BE2C (cell line): Measurements from ENCODE around the gene ADGRG4.
A peak's percentile ranks its signal among the peaks of the same experiment; 100 is the strongest.

Experiments used
- DNase-seq: peaks from one replicate; pipeline ENCODE4 v3.0.0-alpha.2; 2020
- H3K27me3 ChIP-seq: fragments of 250-450 bp; sonication (Bioruptor Pico); 2 replicates; pipeline ENCODE4 v1.5.1; 2020; ENCODE audit warnings: mild to moderate bottlenecking
- H3K36me3 ChIP-seq: fragments of 250-450 bp; sonication (Bioruptor Pico); 2 replicates; pipeline ENCODE4 v1.5.1; 2020; ENCODE audit warnings: mild to moderate bottlenecking
- H3K4me1 ChIP-seq: fragments of 250-450 bp; sonication (Bioruptor Pico); 2 replicates; pipeline ENCODE4 v1.5.1; 2020
- H3K4me3 ChIP-seq: 2 replicates; pipeline ENCODE4 v1.5.1; 2011; ENCODE audit warnings: low read depth, low read length
- H3K9me3 ChIP-seq: fragments of 250-450 bp; sonication (Bioruptor Pico); 2 replicates; pipeline ENCODE4 v1.5.1; 2020
- TF ChIP-seq, protein P1 (sequence below): IDR thresholded peaks from 2 replicates; pipeline ENCODE4 v1.5.1; 2012; ENCODE audit warnings: mild to moderate bottlenecking, low read depth, low read length

ADGRG4 gene

DNA sequence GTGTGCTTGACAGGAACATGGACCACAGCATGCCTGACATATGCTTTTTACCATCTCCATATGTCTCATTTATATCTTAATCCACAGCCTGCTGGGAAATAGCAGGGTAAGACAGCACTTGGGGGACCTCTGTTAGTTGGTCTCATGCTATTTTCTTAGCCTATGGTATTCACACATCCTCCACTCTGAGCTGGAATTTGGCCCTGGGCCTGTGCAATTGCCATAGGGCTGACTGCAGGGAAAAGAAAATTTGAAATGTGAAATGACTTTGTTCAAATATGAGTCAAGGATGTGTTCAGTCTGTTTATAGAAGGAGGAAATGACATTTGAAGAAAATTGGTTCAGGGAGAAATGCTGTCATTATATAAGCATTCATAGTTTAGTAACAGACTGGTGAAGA, 40.0 kb upstream of the ADGRG4 start:
- no peaks in the 10 kb centered on the region for H3K9me3 ChIP-seq
- no peaks in the 10 kb centered on the region for H3K36me3 ChIP-seq
- H3K27me3 ChIP-seq, result no peaks in the 10 kb centered on the region
- TF ChIP-seq, protein P1, sequence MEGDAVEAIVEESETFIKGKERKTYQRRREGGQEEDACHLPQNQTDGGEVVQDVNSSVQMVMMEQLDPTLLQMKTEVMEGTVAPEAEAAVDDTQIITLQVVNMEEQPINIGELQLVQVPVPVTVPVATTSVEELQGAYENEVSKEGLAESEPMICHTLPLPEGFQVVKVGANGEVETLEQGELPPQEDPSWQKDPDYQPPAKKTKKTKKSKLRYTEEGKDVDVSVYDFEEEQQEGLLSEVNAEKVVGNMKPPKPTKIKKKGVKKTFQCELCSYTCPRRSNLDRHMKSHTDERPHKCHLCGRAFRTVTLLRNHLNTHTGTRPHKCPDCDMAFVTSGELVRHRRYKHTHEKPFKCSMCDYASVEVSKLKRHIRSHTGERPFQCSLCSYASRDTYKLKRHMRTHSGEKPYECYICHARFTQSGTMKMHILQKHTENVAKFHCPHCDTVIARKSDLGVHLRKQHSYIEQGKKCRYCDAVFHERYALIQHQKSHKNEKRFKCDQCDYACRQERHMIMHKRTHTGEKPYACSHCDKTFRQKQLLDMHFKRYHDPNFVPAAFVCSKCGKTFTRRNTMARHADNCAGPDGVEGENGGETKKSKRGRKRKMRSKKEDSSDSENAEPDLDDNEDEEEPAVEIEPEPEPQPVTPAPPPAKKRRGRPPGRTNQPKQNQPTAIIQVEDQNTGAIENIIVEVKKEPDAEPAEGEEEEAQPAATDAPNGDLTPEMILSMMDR, result no peak
- no peaks in the 10 kb centered on the region for H3K4me1 ChIP-seq
- no peak for DNase-seq
- H3K4me3 ChIP-seq, result no peak overlapping the region

DNA sequence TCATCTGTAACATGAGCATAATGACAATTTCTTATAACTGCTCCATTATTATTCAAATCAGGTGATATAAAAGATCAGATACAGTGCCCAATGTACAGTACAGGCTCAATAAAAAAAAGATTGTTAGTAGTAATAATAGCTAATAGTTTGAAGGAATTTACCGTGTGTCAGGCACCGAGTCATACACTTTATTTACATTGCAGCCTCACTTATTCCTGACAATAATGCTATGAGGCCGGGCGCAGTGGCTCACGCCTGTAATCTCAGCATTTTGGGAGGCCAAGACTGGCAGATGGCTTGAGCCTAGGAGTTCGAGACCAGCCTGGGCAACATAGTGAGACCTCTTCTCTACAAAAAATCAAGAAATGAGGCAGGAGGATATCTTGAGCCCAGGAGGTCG, 39.4 kb upstream of the ADGRG4 start:
- Histone ChIP-seq H3K4me1 (no peaks in the 10 kb centered on the region), H3K4me3 (no peak overlapping the region), H3K27me3 (no peaks in the 10 kb centered on the region), H3K9me3 (no peaks in the 10 kb centered on the region), H3K36me3 (no peaks in the 10 kb centered on the region)
- TF ChIP-seq, protein P1, result no peak
- no peak for DNase-seq

DNA sequence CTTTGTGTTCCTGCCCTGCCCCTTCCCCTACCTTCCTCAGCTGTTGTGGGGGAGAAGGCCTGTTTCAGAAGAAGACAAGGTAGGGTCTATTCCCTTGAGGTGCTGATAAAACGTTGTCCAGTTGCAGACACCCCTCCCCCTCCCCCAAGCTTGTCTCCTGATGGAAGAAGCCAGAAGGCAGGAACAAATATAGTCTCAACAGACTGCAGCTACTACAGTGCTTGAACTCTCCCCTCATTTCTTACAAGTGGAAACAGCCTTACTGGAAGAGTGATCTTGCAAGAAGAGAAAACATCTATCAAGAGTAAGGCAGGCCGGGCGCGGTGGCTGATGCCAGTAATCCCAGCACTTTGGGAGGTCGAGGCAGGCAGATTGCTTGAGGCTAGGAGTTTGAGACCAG, 38.5 kb upstream of the ADGRG4 start:
- Histone ChIP-seq H3K36me3 (no peaks in the 10 kb centered on the region), H3K27me3 (no peaks in the 10 kb centered on the region), H3K4me3 (no peak overlapping the region), H3K9me3 (no peaks in the 10 kb centered on the region), H3K4me1 (no peaks in the 10 kb centered on the region)
- DNase-seq, result no peak
- TF ChIP-seq, protein P1, result no peak

DNA sequence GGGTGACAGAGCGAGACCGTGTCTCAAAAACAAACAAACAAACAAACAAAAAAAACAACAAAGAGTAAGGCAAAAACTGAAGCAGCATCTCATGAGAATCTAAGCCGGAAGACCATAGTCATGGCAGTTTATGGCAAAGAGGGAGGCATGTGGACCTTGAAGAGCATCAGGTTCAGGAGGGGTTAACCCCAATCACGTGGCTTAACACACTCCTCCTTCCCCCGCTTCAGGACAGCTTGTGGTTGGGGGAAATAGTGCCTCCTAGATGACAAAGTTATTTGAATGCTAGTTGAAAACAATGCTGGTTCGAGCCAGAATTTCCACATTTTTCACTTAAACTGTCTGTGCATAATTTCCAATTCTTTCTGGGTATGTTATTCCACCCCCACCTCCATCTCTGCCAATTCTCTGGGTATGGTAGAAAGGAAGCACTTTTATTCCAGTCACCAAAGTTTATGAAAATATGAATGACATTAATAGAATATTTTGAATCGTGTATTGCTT, 37.9 kb upstream of the ADGRG4 start:
- no peak for DNase-seq
- TF ChIP-seq, protein P1, result no peak
- no peaks in the 10 kb centered on the region for H3K4me1 ChIP-seq

DNA sequence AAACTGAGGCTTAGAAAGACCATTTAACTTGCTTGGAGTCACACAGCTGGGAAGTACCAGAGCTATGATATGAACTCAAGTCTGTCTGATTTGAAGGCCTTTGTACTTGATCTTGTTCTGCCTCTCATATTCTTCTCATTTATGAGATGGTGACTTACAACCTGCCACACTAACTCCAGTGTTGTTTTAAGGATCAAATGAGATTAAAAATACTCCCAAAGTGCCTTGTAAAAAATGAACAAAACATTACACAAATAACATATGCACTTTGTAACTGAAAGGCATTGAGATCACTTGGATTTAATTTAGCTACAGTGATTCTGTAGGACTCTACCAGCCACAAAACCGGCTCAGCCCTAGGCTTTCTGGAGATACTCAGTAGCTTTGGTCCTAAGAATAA, 33.9 kb upstream of the ADGRG4 start:
- TF ChIP-seq, protein P1, result no peak
- DNase-seq, result no peak

More for the DNA sequence above, 37.9 kb upstream of the ADGRG4 start:
- H3K4me3 ChIP-seq, result no peak overlapping the region
- H3K36me3 ChIP-seq, result no peaks in the 10 kb centered on the region
- no peaks in the 10 kb centered on the region for H3K27me3 ChIP-seq
- H3K9me3 ChIP-seq, result no peaks in the 10 kb centered on the region

DNA sequence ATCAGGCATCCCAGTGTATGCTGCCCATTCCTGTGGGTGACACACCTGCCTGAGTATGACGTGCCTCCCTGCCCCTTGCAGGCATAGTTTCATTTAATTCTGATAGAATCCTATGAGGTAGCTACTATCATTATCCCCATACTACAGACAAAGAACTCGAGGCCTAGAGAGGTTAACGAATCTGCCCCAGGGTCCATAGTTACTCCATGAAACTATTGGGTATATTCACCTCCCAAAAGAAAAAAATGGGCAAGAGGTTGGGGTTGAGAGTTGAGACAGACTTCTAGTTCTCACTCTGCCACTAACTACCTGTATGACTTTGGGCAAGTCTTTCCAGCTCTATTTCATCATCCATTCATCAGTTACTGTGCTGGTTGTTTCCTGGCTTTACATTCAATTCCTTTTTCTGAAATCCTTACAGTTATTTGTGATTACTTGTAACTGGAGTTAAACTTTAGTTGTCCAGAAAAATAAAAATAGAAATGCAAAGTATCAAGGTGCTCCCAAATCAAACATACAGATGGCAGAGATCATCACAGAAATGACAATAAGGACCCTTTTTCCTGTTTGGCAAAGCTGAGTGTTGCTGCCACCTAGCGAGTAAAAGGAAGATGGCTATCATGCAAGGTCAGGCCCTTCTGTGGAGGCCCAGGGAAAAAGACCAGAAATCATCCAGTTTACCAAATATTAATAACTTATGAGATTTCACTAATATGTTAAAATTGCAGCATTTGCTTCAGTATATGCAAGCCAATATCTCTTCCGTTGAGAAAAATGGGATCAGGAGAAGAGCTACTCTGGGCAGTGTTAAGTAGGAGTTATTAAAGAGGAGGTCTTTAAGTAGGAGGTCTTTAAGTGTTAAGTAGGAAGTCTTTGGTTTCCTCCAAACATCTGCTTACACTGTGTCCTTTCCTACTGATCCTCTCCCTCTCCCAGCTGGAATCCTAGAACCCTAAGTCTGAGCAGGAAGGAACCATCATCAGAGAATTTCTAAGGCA, 32.4 kb upstream of the ADGRG4 start:
- no peaks in the 10 kb centered on the region for H3K9me3 ChIP-seq
- peak; percentile 45 for DNase-seq
- no peaks in the 10 kb centered on the region for H3K36me3 ChIP-seq
- H3K4me3 ChIP-seq, result no peak overlapping the region
- no peaks in the 10 kb centered on the region for H3K4me1 ChIP-seq
- no peaks in the 10 kb centered on the region for H3K27me3 ChIP-seq
- TF ChIP-seq, protein P1, result peak; percentile 78

More for the DNA sequence above, 33.9 kb upstream of the ADGRG4 start:
- Histone ChIP-seq H3K27me3 (no peaks in the 10 kb centered on the region), H3K4me3 (no peak overlapping the region), H3K36me3 (no peaks in the 10 kb centered on the region), H3K4me1 (no peaks in the 10 kb centered on the region), H3K9me3 (no peaks in the 10 kb centered on the region)
